Prostate gland (tissue), 2 donors: Measurements from ENCODE around the gene ERN2. TPM values are rescaled to one million over a fixed set of nuclear protein-coding genes. Genes with fewer than 3 reads are reported as not detected.

Experiments
- DNase-seq: peaks from one replicate; pipeline ENCODE4 v3.0.0-alpha.2; 2019; ENCODE audit warnings: low spot score
- H3K27ac ChIP-seq, 2 donors: fragments of 200-600 bp; sonication (generic); 2 replicates each; pipeline ENCODE4 v1.5.1; 2017 to 2019
- H3K27me3 ChIP-seq: fragments of 200-600 bp; sonication (generic); replicated peaks from 2 replicates; pipeline ENCODE4 v1.5.1; 2019; ENCODE audit not compliant: insufficient read depth
- H3K36me3 ChIP-seq, 2 donors: fragments of 200-600 bp; sonication (generic); 1 replicate in 1 of 2; 2 replicates in 1 of 2; pipeline versions ENCODE4 v1.5.1 to v1.8.1; 2017 to 2019
- H3K4me1 ChIP-seq: fragments of 200-600 bp; sonication (generic); replicated peaks from 2 replicates; pipeline ENCODE4 v1.5.1; 2019
- H3K4me3 ChIP-seq, 2 donors: fragments of 200-600 bp; sonication (generic); 2 replicates each; pipeline ENCODE4 v1.5.1; 2017 to 2019
- H3K9me3 ChIP-seq: fragments of 200-600 bp; sonication (generic); 2 replicates; pipeline ENCODE4 v1.5.1; 2017
- CTCF ChIP-seq, 4 experiments: fragments of 200-600 bp in 2 of 4; fragments of 450-650 bp in 2 of 4; sonication (generic) in 2 of 4; IDR thresholded peaks; 1 replicate in 3 of 4; 2 replicates in 1 of 4; pipeline ENCODE4 v1.5.1; 2016 to 2019; ENCODE audit warnings: antibody characterized with exemption in 4 of 4, mild to moderate bottlenecking in 2 of 4, moderate library complexity in 2 of 4
- POLR2A ChIP-seq: fragments of 450-650 bp; IDR thresholded peaks from one replicate; pipeline ENCODE4 v1.6.1; 2016; ENCODE audit warnings: antibody characterized with exemption, mild to moderate bottlenecking
- POLR2AphosphoS5 ChIP-seq: sonication (generic); formaldehyde crosslinking; IDR thresholded peaks from one replicate; pipeline ENCODE4 v1.6.1; 2017; ENCODE audit warnings: antibody characterized with exemption
- WGBS: methylation state at CpG from one replicate; pipeline ENCODE4 v1.1.5; 2018; 5-methylcytosine and 5-hydroxymethylcytosine counted together
- intact Hi-C: fragments of 100-400 bp; cut with DNase I; formaldehyde crosslinking; loops from one replicate; pipeline ENCODE4 v1.14.2; 2022
- total RNA-seq, 2 donors: library from RNA; depleted of rRNA; stranded (reverse); fragments of >200 nt; gene quantifications; one replicate each; pipeline ENCODE4 v1.1.0, GENCODE V29; 2016

ERN2 gene
- total RNA-seq, result 1 to 10 TPM; 2.9 to 6.0 TPM

DNA sequence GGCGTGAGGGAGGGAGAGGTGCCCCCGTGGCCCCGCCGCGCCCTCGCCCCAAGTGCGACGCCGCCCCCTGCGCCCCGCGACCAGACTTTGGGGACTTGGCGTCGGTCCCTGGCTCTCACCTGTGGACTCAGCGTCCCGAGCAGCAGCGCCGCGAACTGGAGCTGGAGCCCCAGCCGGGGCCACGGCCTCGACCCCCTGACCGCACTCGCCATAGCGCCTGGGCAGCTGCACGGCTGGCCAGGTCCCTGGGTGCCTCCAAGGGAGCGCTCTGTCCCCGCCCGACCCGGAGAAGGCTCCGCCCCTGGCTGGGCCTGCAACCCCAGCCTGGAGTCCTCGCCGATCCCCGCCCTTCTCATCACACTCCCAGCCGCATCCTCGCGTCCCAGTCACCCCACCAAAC lies at the start of gene ERN2:
TSS of gene ERN2 (minus strand) at position 247 of the 400 bp plus-strand sequence. CDS start at position 212, 35 bp downstream.
- no peak within 1 kb of the TSS for H3K27ac ChIP-seq
- 1% methylated on average over 24 of the region's 37 CpGs for WGBS
- TF ChIP-seq POLR2A, result peak; percentile 31
- TF ChIP-seq POLR2AphosphoS5, result no peak
- no peak for DNase-seq
- H3K9me3 ChIP-seq, result no peaks in the 10 kb centered on the region
- no peaks in the 10 kb centered on the region for H3K4me1 ChIP-seq
- intact Hi-C loops, result no loop called here
- no peaks in the 10 kb centered on the region for H3K36me3 ChIP-seq
- no peak within 1 kb of the TSS for H3K4me3 ChIP-seq
- H3K27me3 ChIP-seq, result peaks cover 9% of the 10 kb centered on the region

- Histone ChIP-seq H3K4me1 (no peaks in the 10 kb centered on the region), H3K4me3 (no peak overlapping the region), H3K27ac (no peak overlapping the region), H3K9me3 (no peaks in the 10 kb centered on the region), H3K27me3 (peaks cover 4% of the 10 kb centered on the region), H3K36me3 (no peaks in the 10 kb centered on the region)
- DNase-seq, result no peak
- no peak for TF ChIP-seq POLR2A
- no peak for TF ChIP-seq POLR2AphosphoS5
- no peak for TF ChIP-seq CTCF (IDR thresholded peaks at IDR 0.05)
- intact Hi-C loops, result no loop called here
- 91% methylated on average over 6 of the region's 6 CpGs for WGBS
These were observed 45.1 kb upstream of the ERN2 start for GRCh38 chr16:23757937-23758619.

DNA sequence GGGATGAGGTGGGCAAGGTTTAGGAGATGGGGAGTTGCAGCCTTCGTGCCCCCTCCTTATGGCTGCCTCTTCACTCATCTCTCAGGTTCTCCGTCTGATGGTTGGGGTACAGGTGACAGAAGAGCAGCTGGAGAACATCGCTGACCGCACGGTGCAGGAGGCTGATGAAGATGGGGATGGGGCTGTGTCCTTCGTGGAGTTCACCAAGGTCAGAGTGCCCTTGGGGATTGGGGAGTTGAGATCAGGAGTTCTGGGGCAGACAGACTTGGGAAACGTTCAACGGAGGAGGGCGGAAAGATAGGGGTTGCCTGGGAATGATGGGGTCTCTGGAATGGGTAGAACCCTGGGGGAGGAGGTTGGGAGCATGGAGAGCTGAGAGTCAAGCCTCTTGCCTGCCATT lies 44.1 kb upstream of the ERN2 start:
- 88% methylated on average over 9 of the region's 9 CpGs for WGBS

GRCh38 chr16:23755484-23755809 lies 42.4 kb upstream of the ERN2 start:
- no peaks in the 10 kb centered on the region for H3K4me1 ChIP-seq
- 35% methylated on average over 15 of the region's 15 CpGs for WGBS
- H3K27me3 ChIP-seq, result peaks cover 4% of the 10 kb centered on the region
- no peaks in the 10 kb centered on the region for H3K36me3 ChIP-seq
- no peak for DNase-seq
- no peak overlapping the region for H3K4me3 ChIP-seq
- no peak for TF ChIP-seq POLR2A
- TF ChIP-seq POLR2AphosphoS5, result no peak
- no peak for TF ChIP-seq CTCF (IDR thresholded peaks at IDR 0.05)
- H3K27ac ChIP-seq, result no peak overlapping the region
- intact Hi-C loops, result no loop called here
- no peaks in the 10 kb centered on the region for H3K9me3 ChIP-seq

More for the DNA sequence above, 44.1 kb upstream of the ERN2 start:
- Histone ChIP-seq H3K36me3 (no peaks in the 10 kb centered on the region), H3K27me3 (peaks cover 4% of the 10 kb centered on the region), H3K9me3 (no peaks in the 10 kb centered on the region), H3K27ac (no peak overlapping the region), H3K4me3 (no peak overlapping the region), H3K4me1 (no peaks in the 10 kb centered on the region)
- no peak for DNase-seq
- TF ChIP-seq POLR2A (no peak), CTCF (IDR thresholded peaks at IDR 0.05) (no peak), POLR2AphosphoS5 (no peak)
- intact Hi-C loops, result no loop called here

DNA sequence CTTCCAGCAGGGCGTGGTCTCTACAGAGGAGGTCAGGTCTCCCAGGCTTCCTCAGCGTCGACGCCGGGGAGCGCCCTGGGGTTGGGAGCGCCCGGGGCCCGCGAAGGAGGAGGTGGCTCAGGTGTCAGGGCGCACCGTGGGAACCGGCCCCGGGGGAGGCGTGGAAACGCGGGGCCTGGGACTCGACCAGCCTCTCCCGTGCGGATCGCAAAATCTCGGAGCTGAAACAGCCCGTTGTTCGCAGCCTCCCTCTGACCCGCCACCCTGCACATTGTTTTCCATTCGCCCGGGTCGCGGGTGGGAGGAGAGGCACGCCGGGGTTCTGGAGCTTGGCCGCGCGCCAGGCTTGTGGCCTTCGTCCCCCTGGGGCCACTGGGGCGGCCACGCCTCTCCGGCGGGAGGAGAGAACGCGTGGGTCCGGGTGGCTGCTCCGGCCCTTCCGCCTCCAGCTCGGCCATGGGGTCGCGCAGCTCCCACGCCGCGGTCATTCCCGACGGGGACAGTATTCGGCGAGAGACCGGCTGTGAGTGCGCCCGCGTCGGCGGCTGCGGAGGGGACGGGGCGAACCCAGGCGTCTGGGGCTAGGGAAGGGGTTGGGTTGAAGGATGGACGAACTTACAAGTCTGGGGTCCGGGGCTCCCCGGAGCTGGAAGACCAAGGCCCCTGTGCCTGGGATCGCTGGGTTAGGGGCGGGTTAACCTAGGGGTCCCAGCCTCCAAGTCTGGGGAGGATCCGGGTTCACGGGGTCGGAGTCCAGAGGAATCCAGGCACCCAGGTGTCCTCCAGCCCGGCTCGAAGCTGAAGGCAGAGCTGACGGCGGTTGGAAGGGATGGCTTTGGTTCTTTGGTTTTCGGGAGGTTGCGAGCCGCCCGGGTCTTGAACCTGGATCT lies 41.8 kb upstream of the ERN2 start, which contains the start of gene CHP2:
TSS of gene CHP2 (plus strand) at position 433 of the 890 bp plus-strand sequence. CDS start at position 457, 24 bp downstream.
- intact Hi-C loops, result no loop called here
- WGBS, result 7% methylated on average over 67 of the region's 80 CpGs

More for the DNA sequence above, 41.8 kb upstream of the ERN2 start, which contains the start of gene CHP2:
- DNase-seq, result no peak
- Histone ChIP-seq H3K9me3 (no peaks in the 10 kb centered on the region), H3K4me1 (no peaks in the 10 kb centered on the region), H3K27ac (no peak within 1 kb of the TSS), H3K36me3 (no peaks in the 10 kb centered on the region), H3K27me3 (peaks cover 4% of the 10 kb centered on the region), H3K4me3 (peak within 1 kb of the TSS; percentile 14 to 24)
- no peak for TF ChIP-seq CTCF (IDR thresholded peaks at IDR 0.05)
- no peak for TF ChIP-seq POLR2AphosphoS5
- TF ChIP-seq POLR2A, result no peak
